ENCODE data around the gene PITRM1.

PITRM1 gene

DNA sequence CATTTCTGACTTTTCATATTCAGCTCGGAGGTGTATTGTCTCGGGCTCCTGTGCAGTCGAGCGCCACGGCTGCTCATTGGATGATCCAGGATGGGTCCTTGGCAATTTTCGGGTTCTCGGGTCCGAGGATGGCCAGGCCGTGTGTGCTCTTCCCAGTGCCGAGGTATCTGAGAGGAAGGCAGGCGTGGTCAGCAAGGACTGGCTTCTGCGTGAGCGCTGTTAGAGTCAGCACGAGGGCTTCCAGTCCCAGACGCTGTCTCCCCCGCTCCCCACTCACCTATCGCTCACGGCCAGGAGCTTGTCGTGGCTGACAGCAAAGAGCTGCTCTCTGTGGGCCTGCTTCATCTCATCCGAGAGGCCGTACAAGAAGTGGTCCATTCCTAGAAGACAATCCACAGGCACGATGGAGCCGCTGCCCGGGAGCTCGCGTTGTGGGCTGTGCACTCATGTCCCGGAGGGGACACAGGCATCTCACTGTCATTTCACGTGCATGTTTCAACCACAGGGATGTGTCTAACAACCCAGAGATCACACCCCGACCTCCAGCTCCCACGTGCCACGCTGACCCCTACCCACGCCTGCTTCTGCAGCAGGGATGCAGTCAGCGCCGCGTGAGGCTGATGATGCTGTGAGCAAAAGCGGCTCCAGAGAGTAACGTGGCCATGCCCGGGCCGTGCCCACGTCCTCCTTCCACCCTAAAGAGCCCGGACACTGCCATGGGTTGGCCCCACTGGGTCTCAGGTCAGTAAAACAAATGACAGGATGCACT lies 34.4 kb downstream of the PITRM1 start:
- no peak for DNase-seq

DNA sequence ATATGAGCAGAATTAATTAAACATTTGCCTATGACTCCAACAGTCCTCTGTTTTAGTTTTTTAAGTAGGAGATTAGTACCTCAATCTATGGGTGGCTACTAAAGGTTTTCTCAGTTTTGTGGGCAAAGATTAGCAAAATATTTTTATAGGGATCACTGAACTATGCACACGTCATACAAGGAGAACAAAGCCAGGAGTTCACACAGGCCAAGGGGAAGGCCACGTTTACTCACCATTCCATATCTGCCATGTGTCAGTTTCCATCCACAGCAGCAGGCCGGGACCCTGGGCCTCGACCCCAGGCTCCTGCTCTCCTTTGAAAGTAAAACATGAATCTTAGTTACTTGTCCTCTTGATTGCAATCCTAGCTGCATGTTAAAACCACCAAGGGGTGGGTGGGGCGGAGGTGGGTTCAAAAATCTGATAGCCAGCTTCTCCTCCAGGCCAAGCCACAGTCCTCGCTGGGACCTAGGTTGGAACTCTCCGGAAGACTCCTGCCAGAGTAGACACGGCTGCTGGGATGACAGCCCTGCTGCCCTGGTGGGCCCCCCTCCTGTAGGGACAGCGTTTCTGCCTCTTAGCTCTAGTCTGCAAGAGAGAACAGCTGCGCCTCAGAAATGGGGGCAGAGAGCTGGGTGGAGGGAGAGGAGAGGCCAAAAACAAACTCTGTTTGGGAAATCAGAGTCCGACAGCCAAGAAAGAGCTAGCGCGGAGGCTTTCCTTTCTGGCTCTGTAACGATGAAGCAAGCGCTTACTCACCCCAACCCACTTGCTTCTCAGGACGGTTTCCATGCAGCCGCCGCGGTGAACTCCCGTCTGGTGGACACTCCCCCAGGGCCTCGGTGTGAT lies 35.6 kb downstream of the PITRM1 start:
- no peak for DNase-seq

DNA sequence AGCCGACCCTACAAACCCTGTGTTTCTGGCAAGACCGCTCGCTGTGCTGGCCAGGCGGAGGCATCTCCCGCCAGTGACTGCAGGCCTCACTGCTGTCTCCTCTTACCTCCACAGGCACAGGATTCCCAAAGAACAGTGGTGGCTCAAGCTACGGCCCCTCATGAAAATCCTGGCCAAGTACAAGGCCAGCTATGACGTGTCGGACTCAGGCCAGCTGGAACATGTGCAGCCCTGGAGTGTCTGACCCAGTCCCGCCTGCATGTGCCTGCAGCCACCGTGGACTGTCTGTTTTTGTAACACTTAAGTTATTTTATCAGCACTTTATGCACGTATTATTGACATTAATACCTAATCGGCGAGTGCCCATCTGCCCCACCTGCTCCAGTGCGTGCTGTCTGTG lies 36.2 kb downstream of the PITRM1 start:
- DNase-seq = no peak

DNA sequence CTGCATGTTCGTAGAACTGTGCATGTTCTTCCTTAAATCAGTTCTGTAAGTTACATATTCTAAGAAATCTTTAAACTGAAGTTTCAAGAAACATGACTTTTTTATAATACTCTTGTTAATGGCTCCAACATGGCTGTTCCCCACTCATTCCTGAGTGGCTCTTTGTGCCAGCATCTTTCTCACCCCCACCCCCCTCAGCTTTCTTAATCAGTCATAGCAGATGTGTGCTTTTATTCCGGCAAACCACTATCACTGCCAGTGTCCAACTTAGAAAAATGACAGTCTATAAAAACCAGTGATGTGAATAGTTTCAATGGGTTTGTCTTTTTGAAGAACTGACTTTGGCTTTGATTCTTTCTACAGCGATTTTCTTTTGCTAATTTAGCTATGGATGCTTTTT lies 37.6 kb downstream of the PITRM1 start:
- no peak for DNase-seq

DNA sequence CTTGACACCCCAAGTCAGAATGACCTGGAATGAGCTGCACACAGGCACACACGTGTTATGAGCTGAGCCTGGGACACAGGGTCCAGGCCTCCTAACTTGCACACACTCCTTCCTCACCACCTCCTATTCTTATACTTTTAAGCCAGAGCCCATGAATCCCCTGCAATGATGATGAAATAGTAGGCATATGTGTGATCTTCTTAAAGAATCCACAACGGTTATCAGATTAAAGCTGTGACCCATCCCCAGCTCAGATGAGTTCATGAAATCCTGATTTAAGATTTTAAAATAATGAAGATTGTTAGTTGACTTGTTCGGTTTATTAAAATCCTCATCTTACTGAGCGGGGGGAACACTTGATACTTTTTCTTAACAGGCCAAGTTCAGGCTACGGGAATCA lies 38.6 kb downstream of the PITRM1 start:
- no peak for DNase-seq

DNA sequence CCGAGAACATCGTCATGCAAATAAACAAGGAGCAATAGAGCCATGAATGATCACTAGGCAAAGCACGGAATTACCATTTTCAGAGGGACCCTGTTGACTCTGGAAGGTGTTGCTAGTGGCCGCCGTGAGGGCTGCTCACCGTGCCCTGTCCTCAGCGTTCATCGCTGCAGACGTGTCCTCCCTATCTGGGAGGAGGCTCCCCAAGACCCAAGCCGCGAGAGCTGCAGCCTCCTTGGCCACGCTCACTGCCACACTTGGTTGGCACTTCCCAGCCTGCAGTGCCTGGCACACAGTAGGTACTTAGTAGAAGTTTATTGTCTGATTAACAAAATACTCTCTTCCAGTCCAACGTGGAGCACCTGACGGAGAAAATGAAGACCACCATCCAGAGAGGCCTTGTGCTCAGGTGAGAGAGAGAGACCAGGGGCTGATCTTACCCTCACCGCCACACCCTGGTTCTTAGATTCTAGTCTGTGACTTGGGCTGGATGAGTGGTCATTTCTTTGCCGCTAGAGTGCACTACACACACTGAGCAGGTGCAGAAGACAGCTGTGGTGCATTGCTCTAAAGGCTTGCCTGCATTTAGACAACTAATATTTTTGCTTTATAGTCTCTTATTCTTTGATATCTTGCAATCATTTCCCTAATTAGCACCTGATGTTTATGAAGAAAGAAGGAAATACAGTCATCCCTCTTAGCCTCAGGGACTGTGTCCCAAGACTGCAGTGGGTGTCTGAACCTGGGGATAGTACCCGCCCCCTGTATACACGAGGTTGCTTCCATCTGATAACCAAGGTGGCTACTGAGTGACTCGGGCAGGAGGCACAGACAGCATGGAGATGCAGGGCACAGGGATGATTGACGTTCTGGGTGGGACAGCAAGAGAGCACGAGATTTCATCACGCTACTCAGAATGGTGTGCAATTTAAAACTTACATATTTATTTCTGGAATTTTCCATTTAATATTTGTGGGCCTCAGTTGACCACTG lies 40.3 kb downstream of the PITRM1 start:
- DNase-seq = no peak

DNA sequence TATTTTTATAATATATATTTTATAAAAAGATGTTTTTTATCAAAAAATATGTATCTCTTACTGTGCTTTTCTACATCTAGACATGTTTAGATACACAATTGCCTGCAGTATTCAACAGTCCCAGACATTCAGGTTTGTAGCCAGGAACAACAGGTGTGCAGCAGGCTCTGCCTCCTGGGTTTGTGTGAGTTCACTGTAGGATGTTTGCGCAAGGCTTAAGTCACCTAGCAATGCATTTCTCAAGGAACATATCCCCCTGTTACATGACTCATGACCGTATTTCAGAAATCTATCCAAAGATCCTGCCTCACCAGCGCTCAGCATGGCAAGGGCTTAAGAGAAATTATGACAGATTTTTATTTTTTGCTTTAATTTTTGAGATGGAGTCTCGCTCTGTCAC lies 41.5 kb downstream of the PITRM1 start:
- no peak for DNase-seq

DNA sequence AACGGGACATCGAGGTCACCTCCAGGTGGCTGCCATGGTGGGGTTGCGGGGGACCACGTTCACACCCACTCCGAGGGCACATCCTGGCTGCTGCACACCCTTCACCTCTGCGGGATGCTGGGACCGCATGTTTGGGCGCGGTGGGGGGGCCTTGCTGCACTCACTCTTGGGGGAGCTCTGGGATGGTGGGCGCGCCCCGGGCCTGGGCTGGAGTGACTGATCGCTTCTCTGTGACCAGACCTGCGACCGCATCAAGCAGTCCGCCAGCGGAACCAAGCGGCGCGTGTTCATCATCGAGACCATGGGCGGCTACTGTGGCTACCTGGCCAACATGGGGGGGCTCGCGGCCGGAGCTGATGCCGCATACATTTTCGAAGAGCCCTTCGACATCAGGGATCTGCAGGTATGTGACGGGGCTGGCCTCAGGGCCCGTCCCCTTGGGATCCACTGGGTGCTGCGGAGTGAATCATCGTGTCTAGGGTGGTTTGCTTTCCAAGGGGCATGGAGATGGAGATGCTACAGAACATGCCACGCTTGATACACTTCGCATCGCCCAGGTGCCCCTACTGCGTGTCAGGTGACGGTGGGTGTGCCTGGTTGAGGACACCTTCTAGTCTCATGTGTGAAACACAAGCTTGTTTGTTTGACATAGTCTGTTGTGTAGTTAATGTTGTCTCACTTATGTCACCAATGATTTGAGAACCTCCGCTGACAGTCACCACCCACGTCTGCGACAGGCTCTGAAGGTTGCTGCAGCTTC lies 42.8 kb downstream of the PITRM1 start:
- DNase-seq = no peak

DNA sequence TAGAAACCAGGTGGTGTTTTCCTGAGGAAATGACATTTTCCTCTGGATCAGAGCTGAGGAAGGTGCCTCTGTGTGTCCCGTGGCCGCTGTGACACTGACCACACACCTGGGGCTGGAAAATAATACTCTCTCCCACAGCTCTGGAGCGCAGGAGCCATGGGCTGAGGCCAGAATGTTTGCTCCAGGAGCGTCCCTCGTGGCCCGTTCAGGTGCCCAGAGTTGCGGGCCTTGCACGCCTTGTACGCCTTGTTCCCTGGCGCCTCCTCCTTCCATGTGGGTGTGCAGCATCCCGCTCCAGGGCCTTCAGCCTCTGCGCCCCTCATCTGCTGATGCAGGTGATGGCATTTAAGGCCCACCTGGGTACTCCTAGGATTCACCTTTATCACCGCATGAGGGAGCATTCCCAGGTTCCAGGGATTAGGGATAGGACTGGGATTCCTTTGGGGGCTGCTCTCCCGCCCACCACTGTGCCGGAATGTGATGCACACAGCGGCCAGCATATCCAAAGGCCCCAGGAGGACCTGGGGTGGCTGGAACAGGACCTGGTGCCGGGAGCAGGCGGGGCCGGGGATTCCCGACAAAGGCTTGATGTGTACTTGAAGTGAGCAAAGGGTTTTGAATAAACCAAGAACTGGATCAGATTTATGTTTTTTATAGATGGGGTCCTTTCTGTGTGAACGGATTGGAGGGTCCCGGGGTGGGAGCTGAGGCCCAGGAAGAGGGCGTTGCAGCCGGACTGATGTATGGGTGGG lies 44.0 kb downstream of the PITRM1 start:
- no peak for DNase-seq

DNA sequence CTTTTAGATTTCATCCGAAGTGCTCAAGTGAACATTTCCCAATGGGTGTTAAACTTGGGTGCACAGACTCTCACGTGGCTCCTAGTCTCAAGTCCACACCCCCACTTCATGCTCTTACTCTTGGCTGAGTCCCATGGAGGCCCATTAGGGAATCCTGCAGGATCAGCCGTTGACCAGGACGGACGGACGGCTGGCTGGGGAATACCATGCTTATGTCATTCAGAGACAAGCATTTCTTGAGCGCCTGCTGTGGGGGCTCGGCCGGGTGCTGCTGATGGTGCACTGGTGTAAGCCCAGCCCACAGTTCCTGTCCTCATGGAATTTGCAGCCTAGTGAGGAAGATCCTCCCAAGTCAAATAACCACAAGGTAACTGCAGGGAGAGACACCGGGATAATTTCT lies 44.7 kb downstream of the PITRM1 start:
- DNase-seq = no peak

DNA sequence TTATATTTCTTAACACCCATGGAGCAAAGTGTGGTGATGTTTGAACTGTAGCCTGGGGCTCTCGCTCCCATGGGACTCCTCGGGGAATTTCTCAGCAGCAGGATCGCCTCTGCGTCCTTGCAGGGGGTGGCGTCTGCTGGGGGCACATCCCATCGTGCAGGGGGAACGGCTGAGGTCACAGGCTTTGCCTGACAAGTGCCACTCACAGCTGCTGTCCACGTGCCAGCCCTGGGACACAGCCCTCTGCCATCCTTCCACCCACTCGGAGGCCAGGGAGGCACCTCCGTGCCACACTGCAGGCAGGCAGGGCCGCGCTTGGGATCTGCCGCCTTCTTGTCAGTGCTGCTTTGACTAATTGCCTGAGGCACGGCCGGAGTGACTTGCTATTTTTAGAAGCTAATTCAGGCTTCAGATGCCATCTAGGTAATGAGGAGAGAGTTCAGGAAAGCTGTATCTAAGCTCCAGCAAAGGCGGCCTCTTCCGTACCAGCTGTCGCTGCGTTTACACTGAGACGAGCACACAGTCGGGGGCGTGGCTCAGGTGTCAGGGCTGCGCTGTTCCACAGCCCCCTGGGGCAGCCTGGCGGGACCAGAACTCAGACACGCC lies 45.7 kb downstream of the PITRM1 start:
- no peak for DNase-seq

DNA sequence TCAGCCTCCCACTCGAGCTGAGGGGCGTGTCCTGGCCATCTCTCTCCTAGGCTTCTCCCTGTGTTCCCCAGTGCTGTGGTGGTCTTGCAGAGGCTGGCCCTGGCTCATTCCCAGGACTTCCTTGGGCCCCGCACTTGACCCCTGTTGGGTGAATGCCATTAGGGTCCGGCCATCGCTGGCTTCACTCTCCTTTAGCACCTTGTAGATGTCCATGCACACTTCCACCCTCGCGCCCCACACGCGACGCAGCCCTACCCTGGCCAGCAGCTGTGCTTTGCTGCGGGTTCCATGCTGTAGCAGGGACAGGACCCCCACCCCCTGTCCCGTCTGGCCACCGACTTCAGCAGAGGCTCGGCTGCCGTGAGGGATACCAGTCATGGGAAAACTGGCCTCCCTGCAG lies 46.3 kb downstream of the PITRM1 start:
- no peak for DNase-seq

DNA sequence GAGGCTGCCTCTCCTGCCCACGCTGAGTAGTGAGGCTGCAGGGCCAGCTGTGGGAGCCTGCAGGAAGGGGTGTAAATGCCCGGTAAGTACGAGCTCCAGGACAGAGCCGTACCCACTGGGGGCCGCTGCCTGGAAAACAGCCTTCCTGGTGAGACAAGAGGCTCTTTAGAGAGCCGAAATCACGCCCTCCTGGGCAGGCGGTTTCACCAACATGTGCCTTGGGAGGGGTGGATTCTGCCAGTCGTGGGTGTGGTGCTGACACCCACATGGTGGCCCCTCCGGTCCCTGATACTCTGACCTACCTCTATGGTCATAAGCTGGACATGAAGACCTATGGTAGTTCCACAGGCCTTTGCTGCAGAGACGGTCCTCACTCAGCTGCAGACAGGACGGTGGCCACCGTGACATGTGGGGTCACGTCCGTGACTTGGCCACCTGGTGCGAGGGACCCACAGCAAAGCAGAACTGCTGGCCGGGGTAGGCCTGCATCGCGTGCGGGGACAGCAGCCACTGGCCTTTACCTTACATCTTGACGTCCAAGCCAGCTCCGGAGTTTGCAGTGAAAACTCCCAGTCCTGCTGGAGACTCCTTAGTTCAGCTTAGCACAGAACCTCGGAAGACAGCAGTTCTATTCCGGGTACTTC lies 46.9 kb downstream of the PITRM1 start:
- DNase-seq = no peak

DNA sequence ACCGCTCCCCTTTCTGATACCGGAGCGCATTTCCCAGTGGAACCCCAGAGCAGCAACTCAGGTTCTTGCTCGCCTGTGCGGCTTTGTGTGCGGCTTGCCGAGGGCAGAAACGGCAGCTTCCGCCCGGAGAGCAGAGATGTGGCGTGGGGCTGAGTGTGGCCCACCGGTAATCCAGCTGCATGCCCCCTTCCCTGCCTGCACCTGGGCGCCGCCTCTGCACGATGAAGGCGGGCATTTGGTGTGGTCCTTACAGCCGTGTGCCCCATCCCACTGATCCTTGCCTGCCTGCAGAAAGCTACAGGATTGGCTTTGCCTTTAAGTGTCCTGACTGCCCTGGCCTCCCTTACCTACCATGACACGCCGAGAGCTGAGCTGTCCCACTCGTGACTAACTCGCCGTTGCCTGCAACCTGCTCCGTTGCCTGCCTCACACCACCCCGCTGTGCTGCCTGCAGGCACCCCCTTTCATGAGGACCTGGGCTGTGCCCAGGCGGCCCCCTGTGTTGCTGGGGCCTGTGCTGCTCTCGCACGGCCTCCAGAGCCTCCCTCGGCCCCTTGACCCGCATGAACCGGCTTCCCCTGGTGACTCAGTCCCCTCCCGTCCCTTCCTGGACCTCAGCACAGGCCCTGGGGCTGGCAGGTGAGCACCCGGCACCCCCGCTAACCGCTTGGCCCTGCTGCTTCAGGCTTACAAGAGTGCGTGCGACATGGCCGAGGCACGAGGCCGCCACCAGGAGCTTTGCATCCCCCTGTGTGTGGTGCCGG lies 48.0 kb downstream of the PITRM1 start:
- DNase-seq = no peak

DNA sequence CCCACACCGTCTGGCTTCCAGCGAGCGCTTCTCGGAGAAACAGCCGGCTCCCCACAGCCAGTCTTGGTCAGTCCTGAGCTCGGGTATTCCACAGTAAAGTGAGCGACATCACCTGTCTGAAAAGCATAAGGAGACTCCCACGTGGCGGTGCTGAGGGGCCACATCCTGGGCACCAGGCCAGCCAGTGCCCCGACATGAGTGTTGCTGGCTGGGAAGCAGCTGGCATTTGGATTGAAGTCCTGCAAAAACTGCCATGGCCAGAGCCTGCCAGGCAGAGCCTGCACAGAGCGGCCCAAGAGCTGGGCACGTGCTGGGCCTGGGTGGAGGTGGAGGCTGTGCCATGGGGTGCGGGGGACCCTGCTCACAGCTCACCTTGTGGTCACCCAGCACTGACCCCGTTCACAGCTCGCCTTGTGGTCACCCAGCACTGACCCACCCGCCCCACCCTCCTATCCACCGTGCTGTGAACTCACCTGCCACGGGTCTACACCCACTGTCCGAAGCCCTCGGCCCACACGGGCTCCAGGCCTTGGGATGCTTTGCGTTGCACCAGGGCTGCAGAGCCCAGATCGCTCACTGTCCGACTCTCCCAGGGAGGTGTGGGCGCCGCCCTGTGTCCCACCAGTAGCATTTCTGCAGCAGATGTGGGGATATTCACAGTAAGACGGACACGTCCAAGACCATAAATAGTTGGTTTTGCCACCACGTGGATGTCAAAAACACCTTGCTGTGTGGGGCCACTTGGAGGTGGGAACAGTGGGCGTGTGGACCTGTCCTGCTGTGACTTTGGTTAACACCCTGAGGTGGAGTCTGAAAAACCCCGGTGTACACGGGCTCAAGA lies 48.8 kb downstream of the PITRM1 start:
- no peak for DNase-seq

DNA sequence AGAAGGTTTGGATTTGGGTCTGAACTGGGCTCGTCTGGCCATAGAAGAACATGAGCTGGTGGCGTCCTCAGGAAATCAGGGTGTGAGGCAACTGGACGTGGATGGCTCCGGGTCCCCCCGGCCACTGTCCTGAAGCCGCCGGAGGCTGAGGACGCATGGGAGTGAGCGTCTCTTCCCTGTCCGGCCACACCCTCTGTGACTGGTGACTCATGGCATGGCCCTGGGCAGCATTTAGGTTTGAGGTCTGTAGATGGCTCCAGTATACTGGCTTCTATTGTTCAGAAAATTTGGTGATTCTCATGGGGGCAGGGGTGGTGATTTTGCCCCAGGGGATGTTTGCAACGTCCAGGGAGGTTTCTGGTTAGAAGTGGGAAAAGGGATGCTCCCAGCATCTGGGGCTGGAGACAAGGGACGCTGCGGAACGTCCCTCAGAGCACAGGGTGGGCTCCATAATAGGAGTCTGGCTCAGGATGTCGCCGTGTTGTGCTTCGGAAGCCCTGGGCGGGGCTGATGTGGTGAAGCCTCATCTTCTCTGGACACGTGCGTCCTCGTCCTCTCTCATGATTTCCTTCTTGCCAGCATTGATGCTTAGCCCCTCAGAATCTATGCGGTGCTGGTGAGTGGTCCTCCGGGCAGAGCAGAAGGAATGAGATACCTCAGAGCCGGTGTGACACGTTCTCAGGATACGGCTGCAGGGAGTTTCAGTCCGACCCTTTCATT lies 49.9 kb downstream of the PITRM1 start:
- no peak for DNase-seq

DNA sequence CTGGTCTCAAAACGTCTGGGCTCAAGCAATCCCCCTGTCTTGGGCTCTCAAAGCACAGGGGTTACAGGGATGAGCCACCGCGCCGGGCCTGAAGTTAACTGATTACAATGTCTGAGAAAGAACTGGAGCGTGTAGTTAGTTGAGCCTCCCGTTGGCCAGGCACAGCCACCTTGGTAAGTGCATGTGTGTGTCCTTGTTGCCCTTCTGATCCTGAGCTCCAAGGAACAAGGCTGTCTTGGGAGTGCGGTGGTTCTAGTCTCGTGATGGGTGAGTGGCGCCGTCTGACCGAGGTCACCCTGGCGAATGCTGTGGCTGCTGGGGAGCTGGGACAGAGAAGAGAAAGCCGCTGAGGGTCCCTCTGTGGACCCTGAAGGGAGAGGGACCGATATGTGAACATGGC lies 50.5 kb downstream of the PITRM1 start:
- DNase-seq = no peak

DNA sequence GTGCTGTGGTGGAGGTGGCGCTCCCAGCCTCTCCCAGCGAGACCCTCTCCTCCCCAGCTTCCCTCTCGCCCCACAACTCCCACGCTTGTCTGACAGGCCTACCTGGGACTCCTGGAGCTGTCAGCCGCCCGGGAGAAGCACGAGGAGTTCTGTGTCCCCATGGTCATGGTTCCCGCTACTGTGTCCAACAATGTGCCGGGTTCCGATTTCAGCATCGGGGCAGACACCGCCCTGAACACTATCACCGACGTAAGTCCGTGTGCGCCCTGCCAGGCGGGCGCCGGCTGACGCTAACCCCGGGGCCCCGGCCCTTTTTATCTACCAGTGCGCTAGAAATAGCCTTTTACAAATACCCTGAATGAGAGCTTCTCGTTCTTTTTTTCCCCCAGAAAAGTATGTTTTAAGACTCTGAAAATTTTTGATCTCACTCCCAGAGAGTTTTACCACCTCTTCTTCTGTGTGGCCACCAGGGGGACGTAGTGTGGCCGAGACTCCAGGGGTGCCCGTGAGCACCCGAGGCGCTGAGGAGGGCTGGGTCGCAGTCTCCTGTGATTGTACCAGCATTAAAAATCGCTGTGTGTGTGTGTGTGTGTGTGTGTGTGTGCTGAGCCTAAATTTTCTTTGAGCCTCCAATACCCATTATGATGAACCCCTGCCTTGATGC lies 52.7 kb downstream of the PITRM1 start:
- DNase-seq = no peak
